Measurements from ENCODE around the gene P4HTM. TPM values are rescaled to one million over a fixed set of nuclear protein-coding genes. Genes with fewer than 3 reads are reported as not detected.

The P4HTM gene
- total and polyA plus RNA-seq, 2 donors (not counting 3 experiments of a cell fraction or from before 2014, with no cell fraction given): 23.0 to 32.7 TPM

DNA sequence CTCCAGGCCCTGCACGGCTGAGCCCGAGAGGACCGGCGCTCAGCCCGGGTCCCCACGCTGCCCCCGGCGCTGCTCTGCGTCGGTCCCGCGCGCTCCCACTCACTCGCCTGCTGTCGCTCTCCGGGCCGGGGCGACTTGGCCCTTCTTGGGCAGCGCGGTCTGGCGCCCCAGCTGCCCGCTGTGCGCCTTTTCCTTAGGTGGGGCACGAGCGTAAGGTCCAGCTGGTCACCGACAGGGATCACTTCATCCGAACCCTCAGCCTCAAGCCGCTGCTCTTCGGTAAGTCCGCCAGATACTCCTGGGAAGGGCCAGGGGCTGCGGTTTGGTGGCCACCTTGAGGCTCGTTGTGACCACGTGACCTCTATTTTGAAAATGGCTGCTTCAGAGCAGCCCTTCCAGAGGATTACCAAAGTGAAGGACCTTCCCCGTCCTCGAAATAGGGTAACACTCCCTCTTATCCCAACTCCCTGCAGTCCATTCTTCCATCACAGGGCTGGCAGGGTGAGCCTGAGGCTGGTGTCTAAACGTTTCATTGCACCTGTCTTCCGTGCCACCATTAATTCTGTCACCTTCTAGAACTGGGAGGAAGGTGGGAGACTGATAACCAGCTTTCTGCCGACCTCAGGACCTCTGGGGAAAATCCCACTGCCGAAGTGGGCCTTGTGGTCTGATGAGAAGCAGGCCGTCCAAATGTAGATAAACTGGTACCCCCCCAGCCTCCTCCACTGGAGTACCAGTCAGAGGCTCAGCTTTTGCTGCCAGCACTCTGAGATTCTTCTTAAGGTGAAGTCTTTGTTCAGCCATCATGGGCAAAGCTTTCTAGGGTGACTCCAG lies 812 bp downstream of the P4HTM start:
- Histone ChIP-seq H3K4me1 (ENCODE audit: control insufficient read depth, extremely low read depth, insufficient read depth, low read length) (peaks cover 21% of the 10 kb centered on the region), H3K27me3 (ENCODE audit: control insufficient read depth in 2 of 2, insufficient read depth in 2 of 2, low read length in 2 of 2) (no peaks in the 10 kb centered on the region), H3K79me2 (ENCODE audit: control insufficient read depth, insufficient read depth, low read length) (peaks cover 19% of the 10 kb centered on the region), H3K4me2 (ENCODE audit: insufficient read depth, low read length) (peak overlapping the region; percentile 74), H3K9me1 (replicated peaks; ENCODE audit: control insufficient read depth, extremely low read depth, insufficient read depth, low read length) (no peaks in the 10 kb centered on the region), H3K27ac (ENCODE audit: insufficient read depth, low read depth, low read length) (peak overlapping the region; percentile 97), H3K9ac (replicated peaks; ENCODE audit: extremely low read depth, insufficient read depth, low read length) (peak overlapping the region; percentile 91), H3K36me3 (ENCODE audit: control insufficient read depth in 2 of 2, extremely low read depth in 1 of 2, insufficient read depth in 2 of 2, low read length in 2 of 2) (peaks cover 0 to 3% of the 10 kb centered on the region in 2 experiments), H3K4me3 (replicated peaks in 1 of 3; ENCODE audit: insufficient read depth in 1 of 3, low read depth in 1 of 3, low read length in 3 of 3) (peak overlapping the region; percentile 25 to 69 (median 57)), H2AFZ (ENCODE audit: low read depth, low read length) (peak overlapping the region; percentile 40), H4K20me1 (replicated peaks; ENCODE audit: control insufficient read depth, extremely low read depth, insufficient read depth, low read length) (no peaks in the 10 kb centered on the region), H3K9me3 (replicated peaks; ENCODE audit: control insufficient read depth, insufficient read depth, low read length) (no peaks in the 10 kb centered on the region)
- intact Hi-C loops (cut with micrococcal nuclease): loop anchor here (1.0 kb wide), 1 partner anchor 16 kb away; the partner anchor contains the start of gene WDR6
- ChIA-PET POLR2A (interaction anchor here (1.6 to 5.4 kb wide), 2 partner anchors 17 to 31 kb away, joined by 6 to 40 read pairs; partner anchors contain the start of genes NDUFAF3 and WDR6), CTCF (interaction anchor here (2.2 to 8.8 kb wide), 3 partner anchors 18 to 458 kb away, joined by 9 to 254 read pairs (median 127); partner anchors contain the start of genes DALRD3, NDUFAF3 and WDR6)
- dilution Hi-C loops (cut with MboI; ENCODE audit: extremely low pct_ligation_motif_present, low sequenced_read_pairs): no loop called here
- BruUV-seq (replicated peaks): TSS peak; percentile 23
- TF ChIP-seq JUN (IDR thresholded peaks at IDR 0.05; ENCODE audit: borderline replicate concordance, insufficient read depth, insufficient read length, low read depth) (no peak), MAX (IDR thresholded peaks at IDR 0.05; ENCODE audit: insufficient read depth, insufficient read length) (peak; percentile 65), POLR2AphosphoS5 (IDR thresholded peaks at IDR 0.05; ENCODE audit: insufficient read depth, low read depth, low read length) (peak; percentile 8)
- DNase-seq (ENCODE audit: low read depth, low spot score) (peak; percentile 52), FAIRE-seq (peak; percentile 82)

All from endothelial cell of umbilical vein (primary cell).